Spleen (tissue), 11 donors: ENCODE results near the gene SNRPA1. TPM values are rescaled to one million over a fixed set of nuclear protein-coding genes. Genes with fewer than 3 reads are reported as not detected.

ENCODE experiments used
- DNase-seq: peaks from one replicate; pipeline ENCODE4 v3.0.0-alpha.2; 2020
- H3K27ac ChIP-seq, 8 donors: fragments of 200-600 bp; sonication (generic) in 7 of 8; 1 replicate in 4 of 8; 2 replicates in 4 of 8; pipeline versions ENCODE4 v1.5.0 to v1.8.0; 2016 to 2021; ENCODE audit warnings: inconsistent platforms in 4 of 8, mild to moderate bottlenecking in 4 of 8, moderate library complexity in 1 of 8
- H3K27me3 ChIP-seq, 7 donors: fragments of 200-600 bp; sonication (generic) in 6 of 7; replicated peaks in 1 of 7; 1 replicate in 4 of 7; 2 replicates in 3 of 7; pipeline versions ENCODE4 v1.5.0 to v1.8.0; 2016 to 2021; ENCODE audit warnings: inconsistent platforms in 3 of 7, mild to moderate bottlenecking in 1 of 7
- H3K36me3 ChIP-seq, 6 donors: fragments of 200-600 bp; sonication (generic) in 5 of 6; 1 replicate in 4 of 6; 2 replicates in 2 of 6; pipeline versions ENCODE4 v1.5.0 to v1.8.0; 2016 to 2021; ENCODE audit warnings: inconsistent platforms in 2 of 6
- H3K4me1 ChIP-seq, 6 donors: fragments of 200-600 bp; sonication (generic) in 5 of 6; 1 replicate in 3 of 6; 2 replicates in 3 of 6; pipeline versions ENCODE4 v1.5.0 to v1.8.0; 2016 to 2021; ENCODE audit warnings: inconsistent platforms in 3 of 6
- H3K4me3 ChIP-seq, 8 donors: fragments of 200-600 bp; sonication (generic) in 7 of 8; 1 replicate in 4 of 8; 2 replicates in 4 of 8; pipeline versions ENCODE4 v1.5.0 to v1.8.0; 2016 to 2021; ENCODE audit warnings: inconsistent platforms in 4 of 8, mild to moderate bottlenecking in 4 of 8, moderate library complexity in 2 of 8
- H3K9me3 ChIP-seq, 8 donors: fragments of 200-600 bp; sonication (generic) in 7 of 8; 1 replicate in 4 of 8; 2 replicates in 4 of 8; pipeline versions ENCODE4 v1.5.0 to v1.8.0; 2016 to 2021; ENCODE audit warnings: inconsistent platforms in 4 of 8
- CTCF ChIP-seq, 11 experiments: fragments of 200-600 bp in 7 of 11; fragments of 450-650 bp in 4 of 11; sonication (generic) in 4 of 11; IDR thresholded peaks in 8 of 11; conservative IDR thresholded peaks in 3 of 11; 1 replicate in 7 of 11; 2 replicates in 4 of 11; pipeline versions ENCODE4 v1.4.0 to v1.8.0; 2016 to 2021; ENCODE audit warnings: antibody characterized with exemption in 11 of 11, inconsistent platforms in 4 of 11, mild to moderate bottlenecking in 1 of 11
- POLR2A ChIP-seq, 3 donors: fragments of 450-650 bp; IDR thresholded peaks; one replicate each; pipeline ENCODE4 v1.5.1; 2017; ENCODE audit warnings: antibody characterized with exemption in 3 of 3, mild to moderate bottlenecking in 1 of 3
- POLR2AphosphoS5 ChIP-seq, 3 donors: sonication (generic); formaldehyde crosslinking; IDR thresholded peaks; one replicate each; pipeline ENCODE4 v1.5.1; 2017; ENCODE audit warnings: antibody characterized with exemption in 3 of 3
- WGBS, 5 donors: extraction: QIAGEN DNeasy Blood & Tissue Kit in 3 of 5; methylation state at CpG; one replicate each; pipeline versions ENCODE4 v1.1.5 to v1.1.7; 2013 to 2018; 5-methylcytosine and 5-hydroxymethylcytosine counted together
- intact Hi-C: fragments of 100-400 bp; cut with DNase I; formaldehyde crosslinking; loops from one replicate; pipeline ENCODE4 v1.15.0; 2023; ENCODE audit warnings: low total_unique reads
- polyA plus RNA-seq, 3 donors: library from polyadenylated mRNA; stranded (reverse); fragments of 200-250 nt; gene quantifications; one replicate each; pipeline ENCODE4 v1.2.1, GENCODE V29; 2013
- total RNA-seq, 7 donors: library from RNA; depleted of rRNA in 3 of 7; stranded (reverse); fragments of >200 nt in 3 of 7; fragmentation: NEBNext Ultra II Directional in 4 of 7; extraction: Animal tissue kit (Norgen Biotek cat#: 25700) in 4 of 7; gene quantifications; one replicate each; pipeline versions ENCODE4 v1.1.0 to v1.2.1, GENCODE V29; 2016 to 2021
- donor health status: healthy with polysubstance abuse.
- donor health status: DM: no; HTN: no; CAD: no; lungs with moderate emphysema.
- donor health status: DM: no; HTN: no; CAD: no.
- donor health status: Bipolar disorder and iron deficiency.
- donor health status: healthy.
- donor health status: DM: no; HTN: no; CAD: no.
- donor health status: DM: yes; HTN: yes; CAD: no.

Gene SNRPA1
- total and polyA plus RNA-seq, 10 donors: 56.2 to 85.4 (median 74.6) TPM

- 82 to 88% (median 85%) methylated on average over 19 to 20 of the region's 20 CpGs for WGBS, 5 donors
- DNase-seq: no peak
- no peaks in the 10 kb centered on the region for H3K9me3 ChIP-seq
- peaks cover 0 to 98% (median 23%) of the 10 kb centered on the region in 6 donors for H3K36me3 ChIP-seq
- peaks cover 0 to 39% (median 0%) of the 10 kb centered on the region in 7 donors for H3K27me3 ChIP-seq
- H3K4me1 ChIP-seq: peaks cover 0 to 18% (median 11%) of the 10 kb centered on the region in 6 donors
- intact Hi-C loops: no loop called here
- no peak for TF ChIP-seq CTCF (IDR thresholded peaks at IDR 0.05 in 8 of 11, conservative IDR thresholded peaks at IDR 0.05 in 3 of 11)
- peak in 2 of 3 donors; percentile 3 to 36 for TF ChIP-seq POLR2AphosphoS5 (IDR thresholded peaks at IDR 0.05)
- no peak for TF ChIP-seq POLR2A (IDR thresholded peaks at IDR 0.05)
- H3K27ac ChIP-seq: peak overlapping the region in 1 of 8 donors; percentile 4
- H3K4me3 ChIP-seq: no peak overlapping the region
Observed at GRCh38 chr15:101318147-101318819, 23.2 kb upstream of the SNRPA1 start.

- no peaks in the 10 kb centered on the region for H3K9me3 ChIP-seq
- peaks cover 0 to 18% (median 11%) of the 10 kb centered on the region in 6 donors for H3K4me1 ChIP-seq
- peaks cover 0 to 98% (median 21%) of the 10 kb centered on the region in 6 donors for H3K36me3 ChIP-seq
- no peak overlapping the region for H3K27ac ChIP-seq
- WGBS, 5 donors: 82 to 91% (median 87%) methylated on average over 6 of the region's 6 CpGs
- no peak for DNase-seq
- TF ChIP-seq CTCF (IDR thresholded peaks at IDR 0.05 in 8 of 11, conservative IDR thresholded peaks at IDR 0.05 in 3 of 11) (no peak), POLR2AphosphoS5 (IDR thresholded peaks at IDR 0.05) (no peak), POLR2A (IDR thresholded peaks at IDR 0.05) (no peak)
- no peak overlapping the region for H3K4me3 ChIP-seq
- peaks cover 0 to 39% (median 0%) of the 10 kb centered on the region in 7 donors for H3K27me3 ChIP-seq
- intact Hi-C loops: no loop called here
Observed at GRCh38 chr15:101317336-101317872, 22.4 kb upstream of the SNRPA1 start.

- H3K4me3 ChIP-seq: no peak overlapping the region
- peaks cover 0 to 93% (median 21%) of the 10 kb centered on the region in 6 donors for H3K36me3 ChIP-seq
- peak; percentile 31 for DNase-seq
- intact Hi-C loops: no loop called here
- TF ChIP-seq POLR2A (IDR thresholded peaks at IDR 0.05): no peak
- peak in 1 of 3 donors; percentile 47 for TF ChIP-seq POLR2AphosphoS5 (IDR thresholded peaks at IDR 0.05)
- no peak overlapping the region for H3K27ac ChIP-seq
- H3K4me1 ChIP-seq: peaks cover 0 to 18% (median 11%) of the 10 kb centered on the region in 6 donors
- H3K9me3 ChIP-seq: no peaks in the 10 kb centered on the region
- peaks cover 0 to 37% (median 0%) of the 10 kb centered on the region in 7 donors for H3K27me3 ChIP-seq
- WGBS, 5 donors: 59 to 78% (median 73%) methylated on average over 5 of the region's 5 CpGs
Observed at GRCh38 chr15:101316529-101316928, 21.5 kb upstream of the SNRPA1 start.

- TF ChIP-seq POLR2AphosphoS5 (IDR thresholded peaks at IDR 0.05) (no peak), CTCF (IDR thresholded peaks at IDR 0.05 in 8 of 11, conservative IDR thresholded peaks at IDR 0.05 in 3 of 11) (no peak), POLR2A (IDR thresholded peaks at IDR 0.05) (no peak)
- Histone ChIP-seq H3K27ac (no peak overlapping the region), H3K4me1 (peaks cover 0 to 11% (median 7%) of the 10 kb centered on the region in 6 donors), H3K9me3 (no peaks in the 10 kb centered on the region), H3K36me3 (peaks cover 0 to 92% (median 15%) of the 10 kb centered on the region in 6 donors), H3K27me3 (peaks cover 0 to 29% (median 0%) of the 10 kb centered on the region in 7 donors), H3K4me3 (no peak overlapping the region)
- 86 to 90% (median 89%) methylated on average over 7 to 10 of the region's 10 CpGs for WGBS, 5 donors
- peak; percentile 70 for DNase-seq
- intact Hi-C loops: no loop called here
Observed at GRCh38 chr15:101315736-101316135, 20.7 kb upstream of the SNRPA1 start.
